Activated naive CD8-positive, alpha-beta T cell treated with anti-CD3 and anti-CD28 coated beads for 36 hours (primary cell): ENCODE results near the gene IL25. TPM values are rescaled to one million over a fixed set of nuclear protein-coding genes. Genes with fewer than 3 reads are reported as not detected.

Source experiments
- DNase-seq: peaks from one replicate; pipeline ENCODE4 v3.0.0; 2021
- H3K27ac Mint-ChIP-seq: one replicate; pipeline ENCODE4 v1.8.0; 2022; ENCODE audit warnings: mild to moderate bottlenecking, moderate library complexity, mixed read lengths
- H3K27me3 Mint-ChIP-seq: one replicate; pipeline ENCODE4 v1.8.0; 2022; ENCODE audit warnings: mild to moderate bottlenecking, mixed read lengths
- H3K36me3 Mint-ChIP-seq: one replicate; pipeline ENCODE4 v1.8.0; 2021; ENCODE audit warnings: mild to moderate bottlenecking, mixed read lengths
- H3K4me1 Mint-ChIP-seq: one replicate; pipeline ENCODE4 v1.8.0; 2021; ENCODE audit warnings: mixed read lengths
- H3K4me3 Mint-ChIP-seq: one replicate; pipeline ENCODE4 v1.8.0; 2022; ENCODE audit warnings: mild to moderate bottlenecking, moderate library complexity, mixed read lengths
- H3K9me3 Mint-ChIP-seq: one replicate; pipeline ENCODE4 v1.8.0; 2022; ENCODE audit warnings: mixed read lengths
- total RNA-seq, 2 experiments: library from RNA; stranded (reverse); gene quantifications; one replicate each; pipeline ENCODE4 v1.2.3, GENCODE V29; 2021

Gene IL25
- total RNA-seq, 2 experiments from 2014 or later = not detected

GRCh38 chr14:23404331-23404900, 31.8 kb downstream of the IL25 start:
- Mint-ChIP-seq H3K9me3 (no peaks in the 10 kb centered on the region), H3K4me1 (no peaks in the 10 kb centered on the region), H3K4me3 (no peak overlapping the region), H3K27ac (no peak overlapping the region), H3K27me3 (no peaks in the 10 kb centered on the region), H3K36me3 (no peaks in the 10 kb centered on the region)
- DNase-seq = no peak

GRCh38 chr14:23405096-23405495, 32.5 kb downstream of the IL25 start:
- no peaks in the 10 kb centered on the region for H3K4me1 Mint-ChIP-seq
- H3K36me3 Mint-ChIP-seq = no peaks in the 10 kb centered on the region
- no peak overlapping the region for H3K27ac Mint-ChIP-seq
- no peak for DNase-seq
- no peaks in the 10 kb centered on the region for H3K9me3 Mint-ChIP-seq
- no peak overlapping the region for H3K4me3 Mint-ChIP-seq
- no peaks in the 10 kb centered on the region for H3K27me3 Mint-ChIP-seq

DNA sequence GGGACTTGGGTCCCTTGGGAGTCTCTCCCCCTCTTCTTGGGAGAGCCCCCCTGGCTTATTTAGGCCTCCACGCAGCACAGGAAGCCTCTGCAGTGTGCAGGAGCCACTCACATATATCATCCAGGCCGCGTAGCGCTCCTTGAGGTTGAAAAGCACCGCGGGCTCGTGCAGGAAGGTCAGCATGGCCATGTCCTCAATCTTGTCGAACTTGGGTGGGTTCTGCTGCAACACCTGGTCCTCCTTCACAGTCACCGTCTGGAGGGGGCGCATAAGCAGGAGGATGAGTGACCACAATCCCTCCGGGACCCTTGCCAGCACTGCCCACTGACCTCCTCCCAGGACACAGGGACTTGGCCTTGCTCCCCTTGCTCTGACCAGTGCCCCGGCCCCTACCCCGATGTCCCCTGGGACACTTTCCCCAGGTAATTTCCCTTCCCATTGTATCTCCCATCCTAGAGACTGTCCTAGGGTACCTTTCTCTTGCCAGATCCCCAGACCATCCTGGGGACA, 33.0 kb downstream of the IL25 start:
- Mint-ChIP-seq H3K4me1 (no peaks in the 10 kb centered on the region), H3K27me3 (no peaks in the 10 kb centered on the region), H3K36me3 (no peaks in the 10 kb centered on the region), H3K9me3 (no peaks in the 10 kb centered on the region), H3K4me3 (no peak overlapping the region), H3K27ac (no peak overlapping the region)
- DNase-seq = no peak

DNA sequence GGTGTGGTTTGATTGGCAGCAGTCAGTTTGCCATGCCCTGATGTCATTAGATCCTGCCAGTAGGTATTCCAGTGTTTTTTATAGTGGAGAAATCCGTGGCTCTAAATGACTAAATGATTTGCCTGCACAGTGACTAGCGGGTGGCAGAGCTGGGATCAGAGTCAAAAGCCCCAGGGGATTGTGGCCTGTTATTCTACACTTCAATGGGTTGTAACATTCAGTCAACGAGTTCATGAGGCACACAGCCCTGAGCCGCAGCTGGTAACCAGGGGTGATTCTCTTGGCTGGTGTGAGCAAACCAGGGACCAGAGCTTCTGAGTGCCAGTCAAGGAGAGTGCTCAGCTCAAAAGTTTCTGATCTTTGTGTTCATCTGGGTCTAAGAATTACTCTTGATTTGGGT, 33.6 kb downstream of the IL25 start:
- no peaks in the 10 kb centered on the region for H3K9me3 Mint-ChIP-seq
- DNase-seq = no peak
- H3K4me1 Mint-ChIP-seq = no peaks in the 10 kb centered on the region
- H3K36me3 Mint-ChIP-seq = no peaks in the 10 kb centered on the region
- H3K27ac Mint-ChIP-seq = no peak overlapping the region
- no peak overlapping the region for H3K4me3 Mint-ChIP-seq
- H3K27me3 Mint-ChIP-seq = no peaks in the 10 kb centered on the region

- Mint-ChIP-seq H3K4me3 (no peak overlapping the region), H3K27me3 (no peaks in the 10 kb centered on the region), H3K36me3 (no peaks in the 10 kb centered on the region), H3K4me1 (no peaks in the 10 kb centered on the region), H3K27ac (no peak overlapping the region), H3K9me3 (no peaks in the 10 kb centered on the region)
- no peak for DNase-seq
Observed at GRCh38 chr14:23406725-23407355, 34.2 kb downstream of the IL25 start.

- no peak within 1 kb of the TSS for H3K27ac Mint-ChIP-seq
- no peaks in the 10 kb centered on the region for H3K4me1 Mint-ChIP-seq
- H3K27me3 Mint-ChIP-seq = peaks cover under 1% of the 10 kb centered on the region
- no peaks in the 10 kb centered on the region for H3K9me3 Mint-ChIP-seq
- no peak within 1 kb of the TSS for H3K4me3 Mint-ChIP-seq
- no peak for DNase-seq
- H3K36me3 Mint-ChIP-seq = no peaks in the 10 kb centered on the region
Observed at GRCh38 chr14:23407516-23408306, 35.1 kb downstream of the IL25 start, which contains the start of gene MYH6. Gene MYH6, minus strand, starts transcription at chr14:23408273. Its CDS starts 1,050 bp downstream, at chr14:23407223.

DNA sequence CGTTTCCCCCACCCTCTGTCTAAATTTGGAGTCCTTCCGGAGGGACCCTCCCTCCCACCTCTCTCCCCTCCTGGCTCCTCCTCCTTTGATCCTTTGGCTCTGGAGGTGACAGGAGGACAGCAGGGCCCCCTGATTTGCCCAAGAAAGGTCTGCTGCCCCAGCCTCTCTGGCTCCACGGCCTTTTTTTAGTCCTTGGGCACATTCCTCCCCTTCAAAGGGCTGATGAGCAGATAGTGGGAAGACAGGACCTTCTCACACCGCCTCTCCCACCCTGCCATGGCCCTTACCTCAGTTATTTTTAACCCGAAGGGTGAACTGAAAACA, 35.7 kb downstream of the IL25 start:
- no peak for DNase-seq
- H3K4me1 Mint-ChIP-seq = no peaks in the 10 kb centered on the region
- H3K36me3 Mint-ChIP-seq = no peaks in the 10 kb centered on the region
- no peak overlapping the region for H3K27ac Mint-ChIP-seq
- no peaks in the 10 kb centered on the region for H3K9me3 Mint-ChIP-seq
- H3K27me3 Mint-ChIP-seq = peaks cover 4% of the 10 kb centered on the region
- no peak overlapping the region for H3K4me3 Mint-ChIP-seq

- Mint-ChIP-seq H3K27me3 (peaks cover 4% of the 10 kb centered on the region), H3K4me3 (no peak overlapping the region), H3K4me1 (no peaks in the 10 kb centered on the region), H3K36me3 (no peaks in the 10 kb centered on the region), H3K27ac (no peak overlapping the region), H3K9me3 (no peaks in the 10 kb centered on the region)
- DNase-seq = no peak
Observed at GRCh38 chr14:23409475-23409874, 36.9 kb downstream of the IL25 start.

GRCh38 chr14:23409966-23410635, 37.5 kb downstream of the IL25 start:
- no peak for DNase-seq
- H3K36me3 Mint-ChIP-seq = no peaks in the 10 kb centered on the region
- H3K4me3 Mint-ChIP-seq = no peak overlapping the region
- no peaks in the 10 kb centered on the region for H3K9me3 Mint-ChIP-seq
- no peak overlapping the region for H3K27ac Mint-ChIP-seq
- no peaks in the 10 kb centered on the region for H3K4me1 Mint-ChIP-seq
- peaks cover 4% of the 10 kb centered on the region for H3K27me3 Mint-ChIP-seq

DNA sequence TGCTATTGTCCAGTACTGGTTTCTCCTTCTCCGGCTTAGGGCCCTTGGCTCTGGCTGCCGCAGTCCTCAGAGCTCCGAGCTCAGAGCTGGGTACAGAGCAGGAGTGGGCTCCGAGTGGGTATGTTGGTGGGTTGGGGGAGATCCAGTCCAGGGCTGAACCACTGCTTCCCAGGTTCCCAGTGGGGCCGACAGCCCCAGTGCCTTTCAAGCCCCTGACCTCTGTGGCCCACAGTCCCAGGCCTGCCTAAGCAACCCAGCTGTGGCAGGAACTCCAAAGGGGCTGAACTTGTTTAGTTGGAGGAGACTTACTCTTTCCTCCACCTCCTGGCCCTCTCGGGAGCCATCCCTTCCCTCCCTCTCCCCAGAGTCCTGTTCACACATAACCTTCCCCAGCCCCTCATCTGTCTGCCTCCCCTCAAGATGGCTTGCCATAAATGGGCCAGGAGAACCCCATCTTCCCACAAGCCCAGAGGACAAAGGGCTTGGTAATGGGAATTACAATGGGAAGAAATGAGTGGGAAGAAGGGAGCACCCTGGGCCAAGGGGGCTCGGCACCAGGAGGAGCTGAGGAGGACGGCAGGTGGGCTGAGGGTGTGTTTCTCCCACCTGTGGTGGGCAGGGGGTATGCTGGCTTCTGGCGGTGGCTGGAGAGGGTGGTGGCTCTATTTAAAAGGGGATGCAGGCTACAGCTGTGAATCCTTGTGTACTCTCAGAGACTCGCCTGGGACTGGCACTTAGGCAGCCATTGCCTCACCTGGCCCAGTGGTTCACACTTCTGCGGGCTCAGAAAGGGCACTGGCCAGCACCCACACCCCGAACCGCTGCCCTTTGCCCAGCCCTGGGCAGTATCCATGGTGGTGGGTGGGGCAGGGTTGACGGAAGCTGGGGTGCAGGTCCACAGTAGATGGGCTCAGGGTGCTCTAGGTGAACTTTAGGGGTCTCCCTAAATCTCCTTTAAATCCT, 39.2 kb downstream of the IL25 start:
- no peaks in the 10 kb centered on the region for H3K9me3 Mint-ChIP-seq
- peaks cover 4% of the 10 kb centered on the region for H3K27me3 Mint-ChIP-seq
- no peaks in the 10 kb centered on the region for H3K4me1 Mint-ChIP-seq
- no peak overlapping the region for H3K4me3 Mint-ChIP-seq
- no peaks in the 10 kb centered on the region for H3K36me3 Mint-ChIP-seq
- H3K27ac Mint-ChIP-seq = no peak overlapping the region
- DNase-seq = no peak

DNA sequence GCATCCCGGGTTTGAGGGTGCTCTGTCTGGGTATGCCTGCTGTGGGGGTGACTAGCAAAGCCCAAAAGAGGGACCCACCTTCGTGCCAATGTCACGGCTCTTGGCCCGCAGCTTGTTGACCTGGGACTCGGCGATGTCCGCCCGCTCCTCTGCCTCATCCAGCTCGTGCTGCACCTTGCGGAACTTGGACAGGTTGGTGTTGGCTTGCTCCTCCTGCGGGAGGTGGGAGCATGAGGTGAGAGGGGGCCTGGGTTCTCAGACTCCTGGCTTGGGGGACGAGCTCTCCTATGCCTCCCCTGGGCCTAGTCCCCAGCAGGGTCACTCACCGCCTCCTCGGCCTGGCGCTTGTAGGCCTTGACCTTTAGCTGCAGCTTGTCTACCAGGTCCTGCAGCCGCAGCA, 41.1 kb downstream of the IL25 start:
- Mint-ChIP-seq H3K4me3 (no peak overlapping the region), H3K27me3 (peaks cover 8% of the 10 kb centered on the region), H3K27ac (no peak overlapping the region), H3K9me3 (no peaks in the 10 kb centered on the region), H3K36me3 (no peaks in the 10 kb centered on the region), H3K4me1 (no peaks in the 10 kb centered on the region)
- no peak for DNase-seq

DNA sequence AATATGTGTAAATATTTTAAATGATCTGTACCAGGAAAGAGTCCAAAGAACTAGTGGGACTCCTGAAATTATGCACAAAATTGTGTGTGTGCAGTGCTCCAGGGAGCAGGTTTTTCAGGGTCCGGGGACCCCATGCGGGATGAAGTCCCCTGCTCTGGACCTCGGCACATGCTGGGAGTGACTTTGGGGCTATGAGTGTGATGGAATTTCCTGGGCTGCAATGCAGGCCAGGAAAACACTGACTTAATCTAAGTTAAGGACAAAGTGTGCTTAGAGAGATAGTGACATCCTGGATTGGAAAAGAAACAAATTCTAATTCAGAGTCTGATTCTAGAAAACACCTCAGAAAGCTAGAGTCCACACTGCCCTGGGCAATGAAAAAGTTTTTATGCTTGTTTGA, 41.6 kb downstream of the IL25 start:
- Mint-ChIP-seq H3K27ac (no peak overlapping the region), H3K36me3 (no peaks in the 10 kb centered on the region), H3K4me3 (no peak overlapping the region), H3K27me3 (peaks cover 8% of the 10 kb centered on the region), H3K9me3 (no peaks in the 10 kb centered on the region), H3K4me1 (no peaks in the 10 kb centered on the region)
- no peak for DNase-seq

DNA sequence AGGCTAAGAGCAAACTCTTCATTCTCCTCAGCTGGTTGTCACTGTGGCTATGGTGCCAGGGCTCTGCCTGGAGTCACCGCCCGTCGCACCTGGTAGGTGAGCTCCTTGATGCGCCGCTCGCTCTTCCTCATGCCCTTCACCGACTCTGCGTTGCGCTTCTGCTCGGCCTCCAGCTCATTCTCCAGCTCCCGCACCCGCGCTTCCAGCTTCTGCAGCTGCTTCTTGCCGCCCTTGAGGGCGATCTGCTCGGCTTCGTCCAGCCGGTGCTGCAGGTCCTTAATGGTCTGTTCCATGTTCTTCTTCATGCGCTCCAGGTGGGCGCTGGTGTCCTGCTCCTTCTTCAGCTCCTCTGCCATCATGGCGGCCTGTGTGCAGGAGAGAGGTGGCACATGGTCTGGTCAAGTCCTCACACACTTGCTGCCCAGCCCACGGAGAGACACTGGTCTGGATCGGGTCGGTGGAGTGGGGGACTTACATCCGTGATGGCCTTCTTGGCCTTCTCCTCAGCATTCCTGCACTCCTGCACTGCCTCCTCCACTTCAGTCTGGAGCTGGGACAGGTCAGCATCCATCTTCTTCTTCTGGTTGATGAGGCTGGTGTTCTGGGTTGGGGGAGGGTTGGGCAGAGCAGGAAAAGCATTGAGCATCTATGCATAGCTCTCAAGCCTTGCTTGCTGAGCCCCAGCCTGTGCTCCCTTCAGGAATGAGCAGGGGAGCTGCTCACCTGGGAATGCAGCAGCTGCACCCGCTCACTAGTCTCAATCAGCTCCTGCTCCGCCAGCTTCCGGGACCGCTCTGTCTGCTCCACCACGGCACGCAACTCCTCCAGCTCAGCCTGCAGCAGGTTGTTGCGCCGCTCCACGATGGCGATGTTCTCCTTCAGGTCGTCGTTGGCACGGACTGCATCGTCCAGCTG, 42.6 kb downstream of the IL25 start:
- Mint-ChIP-seq H3K36me3 (no peaks in the 10 kb centered on the region), H3K4me3 (no peak overlapping the region), H3K9me3 (no peaks in the 10 kb centered on the region), H3K4me1 (no peaks in the 10 kb centered on the region), H3K27ac (no peak overlapping the region), H3K27me3 (peaks cover 8% of the 10 kb centered on the region)
- no peak for DNase-seq
